Measurements from ENCODE around the gene C4BPA.

GRCh38 chr1:207109004-207109403 is 5.0 kb downstream of the C4BPA start:
- TF ChIP-seq CTCF (IDR thresholded peaks at IDR 0.05; ENCODE audit: low read length) (no peak), EZH2phosphoT487 (IDR thresholded peaks at IDR 0.05; ENCODE audit: low read length) (no peak), EZH2 (optimal IDR thresholded peaks at IDR 0.05; ENCODE audit: low read depth, low read length) (no peak)
